ENCODE results near the gene NKIRAS1.
"Not testable (repeated sequence)": the region's sequence is repeated elsewhere in the genome, so short reads cannot be mapped to it uniquely, and the experiment has no call there.

Gene NKIRAS1

DNA sequence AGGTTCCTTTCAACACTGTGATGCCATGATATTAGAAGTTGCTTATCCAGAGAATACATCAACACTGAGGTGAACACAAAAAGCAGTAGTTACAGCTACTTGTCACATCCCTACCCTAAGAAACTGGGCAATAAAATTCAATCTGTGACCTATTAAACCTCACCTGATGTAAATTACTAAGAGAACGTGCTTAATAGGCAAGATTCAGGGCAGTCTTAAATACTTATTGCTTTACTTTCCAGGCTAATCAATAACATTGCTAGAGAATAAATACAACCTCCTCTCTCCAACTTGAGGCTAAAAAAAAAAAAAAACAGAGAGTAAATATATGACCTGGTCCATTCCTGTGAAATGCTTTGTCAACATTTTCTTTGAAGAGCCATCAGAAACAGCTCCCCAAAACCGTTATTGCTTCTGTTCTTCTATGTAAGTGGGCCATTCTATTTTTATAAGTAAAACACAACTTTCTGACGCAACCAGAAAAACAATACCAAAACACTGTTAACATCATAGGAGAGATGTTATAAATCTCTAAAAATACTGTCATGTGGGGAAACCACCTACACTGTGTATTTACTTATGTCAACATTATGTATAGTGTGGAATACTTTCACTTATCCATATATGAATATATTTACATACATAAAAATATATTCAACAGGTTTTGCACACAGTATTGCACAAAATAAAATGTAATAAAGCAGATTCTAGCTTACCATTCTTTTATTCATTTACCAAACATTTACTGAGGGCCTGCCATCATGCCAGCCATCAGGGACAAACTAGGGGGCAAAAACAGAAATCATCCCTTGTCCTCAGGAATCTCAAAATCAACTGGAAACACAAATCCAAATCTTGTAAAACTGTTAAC is 2.7 kb downstream of the NKIRAS1 start:
- in situ Hi-C loops (cut with HindIII; ENCODE audit: low pct_unique_long_range_greater_than_20kb, low sequenced_read_pairs) = no loop called here
- DNase-seq (ENCODE audit: low read depth in 1 of 2, low spot score in 1 of 2) = no peak
- no peak for TF ChIP-seq JUND (IDR thresholded peaks at IDR 0.05; ENCODE audit: low read depth)

DNA sequence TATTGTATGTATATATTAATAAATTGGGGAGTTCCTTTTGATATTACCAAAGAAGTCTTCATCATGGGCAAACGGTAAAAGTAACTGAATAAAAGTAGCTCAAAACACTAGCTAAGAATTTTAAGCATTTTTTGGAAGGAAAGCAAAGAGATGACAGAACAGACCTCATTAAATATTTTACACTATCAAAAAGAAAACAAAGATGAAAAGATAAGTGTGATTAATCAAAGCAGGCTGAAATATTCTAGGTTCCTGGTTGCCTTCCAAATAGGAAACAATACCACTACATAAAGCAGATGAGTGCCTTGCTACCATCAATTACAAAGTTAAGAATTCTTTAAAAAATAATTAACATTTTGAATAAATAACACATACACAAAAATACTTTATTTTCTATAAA is 3.6 kb downstream of the NKIRAS1 start:
- DNase-seq (ENCODE audit: low read depth in 1 of 2, low spot score in 1 of 2) = no peak
- in situ Hi-C loops (cut with HindIII; ENCODE audit: low pct_unique_long_range_greater_than_20kb, low sequenced_read_pairs) = no loop called here
- TF ChIP-seq JUND (IDR thresholded peaks at IDR 0.05; ENCODE audit: low read depth) = no peak

DNA sequence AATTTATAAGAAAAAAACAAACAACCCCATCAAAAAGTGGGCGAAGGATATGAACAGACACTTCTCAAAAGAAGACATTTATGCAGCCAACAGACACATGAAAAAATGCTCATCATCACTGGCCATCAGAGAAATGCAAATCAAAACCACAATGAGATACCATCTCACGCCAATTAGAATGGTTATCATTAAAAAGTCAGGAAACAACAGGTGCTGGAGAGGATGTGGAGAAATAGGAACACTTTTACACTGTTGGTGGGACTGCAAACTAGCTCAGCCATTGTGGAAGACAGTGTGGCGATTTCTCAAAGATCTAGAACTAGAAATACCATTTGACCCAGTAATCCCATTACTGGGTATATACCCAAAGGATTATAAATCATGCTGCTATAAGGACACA is 4.5 kb downstream of the NKIRAS1 start:
- DNase-seq (ENCODE audit: low read depth in 1 of 2, low spot score in 1 of 2); in situ Hi-C loops (cut with HindIII; ENCODE audit: low pct_unique_long_range_greater_than_20kb, low sequenced_read_pairs): not testable (repeated sequence)

DNA sequence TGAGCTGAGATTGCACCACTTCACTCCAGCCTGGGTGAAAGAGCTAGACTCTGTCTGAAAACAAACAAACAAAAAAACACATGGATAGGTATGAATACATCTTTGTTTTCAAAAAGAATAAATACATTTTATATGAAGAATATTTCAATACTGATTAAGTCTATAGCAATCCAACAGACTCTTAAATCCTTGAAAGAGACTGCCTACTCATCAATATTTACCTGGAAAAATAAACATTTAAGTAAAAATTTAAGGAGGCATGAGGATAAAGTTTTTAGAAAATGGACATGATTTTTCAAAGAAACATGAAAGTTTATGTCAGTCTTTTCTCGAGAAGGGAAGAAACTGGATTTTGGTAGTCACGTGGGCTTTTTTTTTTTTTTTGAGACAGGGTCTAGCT is 5.4 kb downstream of the NKIRAS1 start:
- in situ Hi-C loops (cut with HindIII; ENCODE audit: low pct_unique_long_range_greater_than_20kb, low sequenced_read_pairs) = no loop called here
- DNase-seq (ENCODE audit: low read depth in 1 of 2, low spot score in 1 of 2) = no peak
- TF ChIP-seq JUND (IDR thresholded peaks at IDR 0.05; ENCODE audit: low read depth) = no peak

DNA sequence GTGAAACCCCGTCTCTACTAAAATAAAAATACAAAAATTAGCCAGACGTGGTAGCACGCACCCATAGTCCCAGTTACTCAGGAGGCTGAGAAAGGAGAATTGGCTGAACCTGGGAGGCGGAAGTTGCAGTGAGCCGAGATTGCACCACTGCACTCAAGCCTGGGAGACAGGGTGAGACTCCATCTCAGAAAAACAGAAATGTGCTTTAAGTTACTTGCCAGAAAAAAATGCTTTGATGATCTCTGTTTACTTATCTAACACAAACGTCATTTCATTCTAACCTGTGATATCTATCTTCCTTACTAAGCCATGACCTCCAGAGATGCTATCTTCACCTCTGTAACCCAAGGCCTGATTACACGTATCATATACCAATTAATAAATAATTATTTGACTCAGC is 7.4 kb downstream of the NKIRAS1 start:
- TF ChIP-seq JUND (IDR thresholded peaks at IDR 0.05; ENCODE audit: low read depth) = no peak
- no peak for DNase-seq (ENCODE audit: low read depth in 1 of 2, low spot score in 1 of 2)
- in situ Hi-C loops (cut with HindIII; ENCODE audit: low pct_unique_long_range_greater_than_20kb, low sequenced_read_pairs) = no loop called here

DNA sequence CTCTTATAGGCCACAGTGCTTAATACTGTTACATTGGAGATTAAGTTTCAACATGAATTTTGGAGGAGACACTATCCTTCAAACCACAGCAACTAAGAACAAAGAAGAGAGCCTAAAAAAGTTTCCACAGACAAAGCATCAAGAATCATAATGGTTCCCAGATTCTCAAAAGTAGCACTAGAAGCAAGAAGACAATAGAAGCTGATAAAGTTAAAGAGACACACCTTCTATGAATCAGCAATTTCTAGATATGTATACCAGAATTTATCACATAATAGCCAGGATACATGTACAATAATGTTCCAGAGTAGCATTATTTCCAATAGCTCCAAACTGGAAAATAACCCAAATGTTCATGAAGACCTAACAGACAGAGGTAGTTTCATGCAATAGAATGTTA is 12.2 kb downstream of the NKIRAS1 start:
- no peak for DNase-seq (ENCODE audit: low read depth in 1 of 2, low spot score in 1 of 2)
- TF ChIP-seq JUND (IDR thresholded peaks at IDR 0.05; ENCODE audit: low read depth) = no peak
- in situ Hi-C loops (cut with HindIII; ENCODE audit: low pct_unique_long_range_greater_than_20kb, low sequenced_read_pairs) = no loop called here

DNA sequence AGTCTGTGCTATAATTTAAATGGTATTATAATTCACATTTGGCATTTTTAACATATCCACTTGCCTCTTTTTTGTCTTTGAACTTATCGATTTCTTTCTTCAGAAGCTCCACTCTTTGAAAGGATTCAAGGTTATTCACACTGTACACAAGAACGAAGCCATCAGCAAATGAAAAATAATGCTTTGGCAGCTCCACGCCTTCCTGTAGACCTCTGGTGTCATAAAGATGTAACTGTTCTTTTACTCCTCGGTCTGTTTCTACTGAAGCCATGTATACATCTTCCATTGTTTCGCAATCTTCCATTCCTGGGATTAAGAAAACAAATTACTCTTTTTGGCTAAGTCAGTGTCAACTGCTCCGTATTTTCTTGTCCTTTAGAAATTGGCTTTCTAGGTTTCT is 16.0 kb downstream of the NKIRAS1 start:
- no peak for TF ChIP-seq JUND (IDR thresholded peaks at IDR 0.05; ENCODE audit: low read depth)
- no peak for DNase-seq (ENCODE audit: low read depth in 1 of 2, low spot score in 1 of 2)
- in situ Hi-C loops (cut with HindIII; ENCODE audit: low pct_unique_long_range_greater_than_20kb, low sequenced_read_pairs) = no loop called here

DNA sequence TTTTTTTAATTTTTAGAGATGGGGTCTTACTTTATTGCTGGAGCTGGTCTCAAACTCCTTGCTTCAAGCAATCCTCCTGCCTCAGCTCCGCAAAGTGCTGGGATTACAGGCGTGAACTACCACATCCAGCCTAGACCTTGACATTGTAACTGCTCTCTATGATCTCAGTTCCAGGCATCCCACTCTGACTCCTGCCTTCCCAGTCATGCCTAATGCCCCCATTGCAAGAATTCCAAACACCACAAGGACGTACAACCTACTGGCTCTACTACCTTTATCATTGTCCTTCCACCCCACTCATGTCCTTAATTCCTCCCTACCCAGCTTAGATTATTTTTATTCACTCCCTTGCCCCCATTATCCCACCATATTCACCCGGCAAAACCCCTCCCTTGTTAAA is 21.6 kb downstream of the NKIRAS1 start:
- TF ChIP-seq JUND (IDR thresholded peaks at IDR 0.05; ENCODE audit: low read depth) = no peak
- in situ Hi-C loops (cut with HindIII; ENCODE audit: low pct_unique_long_range_greater_than_20kb, low sequenced_read_pairs) = no loop called here
- no peak for DNase-seq (ENCODE audit: low read depth in 1 of 2, low spot score in 1 of 2)

DNA sequence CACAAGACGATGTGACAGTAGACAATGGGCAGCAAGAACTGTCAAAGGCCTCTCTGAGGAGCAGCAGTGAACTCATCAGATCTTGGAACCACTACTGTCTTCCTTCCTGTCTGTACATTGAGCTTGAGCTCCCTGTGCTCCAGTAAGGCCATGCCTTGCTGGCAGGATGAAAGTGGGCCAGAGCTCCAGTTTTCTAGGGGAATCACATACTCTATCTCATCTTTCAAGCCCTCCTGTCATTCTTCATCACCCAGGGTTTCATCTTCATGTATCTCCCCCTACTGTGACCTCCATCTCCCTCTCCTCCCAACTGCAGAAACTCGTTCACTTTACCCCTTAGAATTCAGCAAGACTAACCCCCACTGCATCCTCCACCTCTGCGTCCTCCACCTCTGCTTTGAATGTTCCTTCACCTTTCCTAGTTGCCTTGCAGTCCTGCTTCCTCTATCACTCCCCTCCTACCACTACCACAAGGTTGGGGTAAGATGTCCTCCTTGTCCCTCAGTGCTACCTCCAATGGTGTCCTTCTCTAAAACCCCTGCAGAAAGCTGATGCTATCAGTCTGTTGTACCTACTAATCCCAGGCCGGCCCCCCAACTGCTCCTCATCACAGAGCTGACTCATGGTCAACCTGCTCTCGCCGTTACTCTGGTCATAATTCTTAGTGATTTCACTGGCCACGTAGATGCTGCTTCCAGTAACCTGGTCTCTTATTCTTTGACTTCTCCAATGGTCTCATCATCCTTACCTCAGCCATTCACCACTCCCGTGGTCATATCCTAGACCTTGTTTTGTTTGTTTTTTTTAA is 22.3 kb downstream of the NKIRAS1 start:
- in situ Hi-C loops (cut with HindIII; ENCODE audit: low pct_unique_long_range_greater_than_20kb, low sequenced_read_pairs) = no loop called here
- no peak for DNase-seq (ENCODE audit: low read depth in 1 of 2, low spot score in 1 of 2)

DNA sequence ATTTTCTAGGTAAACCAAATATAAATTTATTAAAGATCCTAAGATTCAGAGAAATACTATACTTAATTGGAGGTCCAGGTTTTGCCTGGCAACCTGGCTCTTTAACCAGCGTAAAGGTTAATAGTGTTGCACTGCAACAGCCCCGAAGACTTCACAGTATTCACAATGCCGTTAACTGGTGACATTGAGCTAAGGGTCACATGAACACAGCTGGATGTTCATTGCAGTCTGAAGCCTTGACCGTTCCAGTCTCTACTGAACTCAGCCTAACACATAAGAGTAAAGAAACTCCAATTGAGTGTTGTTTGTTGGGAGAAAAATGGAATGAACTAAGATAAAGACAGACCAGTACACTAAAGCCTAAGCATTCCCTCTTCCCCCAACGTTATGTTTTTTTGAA is 26.8 kb downstream of the NKIRAS1 start:
- no peak for TF ChIP-seq JUND (IDR thresholded peaks at IDR 0.05; ENCODE audit: low read depth)
- in situ Hi-C loops (cut with HindIII; ENCODE audit: low pct_unique_long_range_greater_than_20kb, low sequenced_read_pairs) = no loop called here
- no peak for DNase-seq (ENCODE audit: low read depth in 1 of 2, low spot score in 1 of 2)

More for the DNA sequence above, 22.3 kb downstream of the NKIRAS1 start:
- no peak for TF ChIP-seq JUND (IDR thresholded peaks at IDR 0.05; ENCODE audit: low read depth)

DNA sequence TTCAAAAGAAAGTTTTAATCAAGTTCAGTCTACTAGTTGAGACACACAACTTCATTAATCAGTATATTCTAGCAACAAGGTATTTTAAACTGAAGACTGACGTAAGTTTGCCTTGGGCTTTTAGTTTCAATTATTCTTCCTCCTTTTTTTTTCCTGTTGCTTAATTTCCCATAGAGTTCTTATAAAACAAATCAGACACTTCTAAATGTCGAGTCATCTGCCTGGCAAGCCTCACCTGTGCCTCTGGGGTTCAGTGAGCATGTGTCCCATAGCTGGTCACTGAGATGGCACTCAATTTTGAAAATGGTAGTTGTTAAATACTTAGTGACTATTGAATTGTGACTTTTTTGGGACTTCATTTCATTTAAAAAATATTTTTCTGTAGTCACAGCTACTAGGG is 27.4 kb downstream of the NKIRAS1 start:
- TF ChIP-seq JUND (IDR thresholded peaks at IDR 0.05; ENCODE audit: low read depth) = no peak
- no peak for DNase-seq (ENCODE audit: low read depth in 1 of 2, low spot score in 1 of 2)
- in situ Hi-C loops (cut with HindIII; ENCODE audit: low pct_unique_long_range_greater_than_20kb, low sequenced_read_pairs) = no loop called here

DNA sequence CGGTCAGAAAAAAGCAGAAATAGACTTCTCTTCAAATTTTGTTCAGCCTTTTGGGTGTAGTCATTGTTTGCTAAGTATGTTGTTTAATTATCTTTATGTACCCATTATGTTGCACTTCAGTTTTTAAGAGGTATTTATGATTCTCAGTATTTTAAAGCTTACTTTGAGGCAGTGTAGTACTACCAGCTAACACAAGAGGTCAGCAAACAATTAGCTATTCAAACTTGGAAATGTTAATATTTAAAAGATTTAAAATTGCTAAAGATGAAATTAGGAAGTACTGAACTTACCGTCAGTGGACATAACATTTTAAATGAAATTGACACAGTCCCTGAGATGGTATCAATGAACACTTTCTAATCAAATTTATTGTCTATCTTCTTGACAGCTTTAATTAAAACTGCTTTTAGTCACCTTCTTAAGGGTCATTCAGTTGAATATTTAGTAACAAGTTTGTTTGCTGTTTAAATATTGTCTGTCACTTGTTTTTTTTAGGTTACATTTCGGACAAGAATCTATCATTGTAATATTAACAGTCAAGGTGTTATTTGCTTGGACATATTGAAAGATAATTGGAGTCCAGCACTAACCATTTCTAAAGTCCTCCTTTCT is 28.1 kb downstream of the NKIRAS1 start:
- peak in 1 of 2 experiments; percentile 41 for DNase-seq (ENCODE audit: low read depth in 1 of 2, low spot score in 1 of 2)
- TF ChIP-seq JUND (IDR thresholded peaks at IDR 0.05; ENCODE audit: low read depth) = no peak
- in situ Hi-C loops (cut with HindIII; ENCODE audit: low pct_unique_long_range_greater_than_20kb, low sequenced_read_pairs) = no loop called here

DNA sequence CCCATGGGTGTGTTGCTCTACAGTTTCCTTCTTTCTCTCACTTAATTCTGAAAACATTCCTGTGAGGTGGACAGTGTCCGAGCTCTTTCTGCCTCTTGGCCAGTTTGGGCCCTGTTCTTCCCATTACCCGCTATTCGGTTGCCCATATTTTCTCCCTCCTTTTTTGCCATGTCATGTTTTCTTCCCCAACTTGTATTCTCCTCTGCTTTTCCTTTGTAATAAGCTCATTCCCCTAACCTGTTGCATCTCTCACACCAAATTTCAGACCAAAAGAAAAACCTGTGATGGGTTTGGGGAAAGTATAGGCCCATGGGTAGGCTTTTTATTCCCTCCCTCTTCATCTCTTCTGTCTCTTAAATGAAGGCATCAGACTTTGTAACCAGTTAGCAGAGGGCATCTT is 30.5 kb downstream of the NKIRAS1 start:
- no peak for TF ChIP-seq JUND (IDR thresholded peaks at IDR 0.05; ENCODE audit: low read depth)
- no peak for DNase-seq (ENCODE audit: low read depth in 1 of 2, low spot score in 1 of 2)
- in situ Hi-C loops (cut with HindIII; ENCODE audit: low pct_unique_long_range_greater_than_20kb, low sequenced_read_pairs) = no loop called here
